PC-9 (cell line): ENCODE measurements around the gene WIPF1.

ENCODE experiments used
- EZH2 ChIP-seq: fragments of 200-600 bp; sonication (generic); IDR thresholded peaks from 2 replicates; pipeline ENCODE4 v1.8.0; 2017; ENCODE audit warnings: antibody characterized with exemption, low read depth
- TF ChIP-seq, protein P1 (sequence below): fragments of 200-600 bp; sonication (generic); conservative IDR thresholded peaks from 2 replicates; pipeline ENCODE4 v1.6.1; 2017; ENCODE audit warnings: mixed run types, antibody characterized with exemption, mild to moderate bottlenecking, moderate library complexity

DNA sequence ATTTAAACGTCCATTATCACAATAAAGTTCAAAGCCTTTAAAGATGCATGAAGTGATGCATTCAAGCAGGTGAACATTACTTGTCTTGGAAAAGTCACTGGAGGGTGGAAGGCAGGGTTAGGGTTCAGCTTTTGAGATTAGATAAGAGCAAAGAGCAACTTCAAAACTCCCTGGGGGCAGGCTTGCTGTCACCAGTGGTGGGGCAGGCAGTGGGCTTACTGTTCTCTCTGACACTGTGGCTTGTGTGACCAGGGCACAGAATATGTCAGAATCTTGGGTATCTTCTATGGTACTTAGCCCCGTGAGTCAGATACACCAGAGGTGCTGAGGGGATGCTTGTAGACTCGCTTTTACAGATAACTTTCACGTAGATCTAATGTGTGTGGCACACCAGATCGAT lies 52.8 kb downstream of the WIPF1 start:
- TF ChIP-seq, protein P1, sequence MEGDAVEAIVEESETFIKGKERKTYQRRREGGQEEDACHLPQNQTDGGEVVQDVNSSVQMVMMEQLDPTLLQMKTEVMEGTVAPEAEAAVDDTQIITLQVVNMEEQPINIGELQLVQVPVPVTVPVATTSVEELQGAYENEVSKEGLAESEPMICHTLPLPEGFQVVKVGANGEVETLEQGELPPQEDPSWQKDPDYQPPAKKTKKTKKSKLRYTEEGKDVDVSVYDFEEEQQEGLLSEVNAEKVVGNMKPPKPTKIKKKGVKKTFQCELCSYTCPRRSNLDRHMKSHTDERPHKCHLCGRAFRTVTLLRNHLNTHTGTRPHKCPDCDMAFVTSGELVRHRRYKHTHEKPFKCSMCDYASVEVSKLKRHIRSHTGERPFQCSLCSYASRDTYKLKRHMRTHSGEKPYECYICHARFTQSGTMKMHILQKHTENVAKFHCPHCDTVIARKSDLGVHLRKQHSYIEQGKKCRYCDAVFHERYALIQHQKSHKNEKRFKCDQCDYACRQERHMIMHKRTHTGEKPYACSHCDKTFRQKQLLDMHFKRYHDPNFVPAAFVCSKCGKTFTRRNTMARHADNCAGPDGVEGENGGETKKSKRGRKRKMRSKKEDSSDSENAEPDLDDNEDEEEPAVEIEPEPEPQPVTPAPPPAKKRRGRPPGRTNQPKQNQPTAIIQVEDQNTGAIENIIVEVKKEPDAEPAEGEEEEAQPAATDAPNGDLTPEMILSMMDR, result no peak
- no peak for TF ChIP-seq EZH2
